ENCODE results near the gene GADD45GIP1.
"Not testable (repeated sequence)": the region's sequence is repeated elsewhere in the genome, so short reads cannot be mapped to it uniquely, and the experiment has no call there.

GRCh38 chr19:12976109-12976508 lies 19.1 kb upstream of the GADD45GIP1 start:
- not testable (repeated sequence) for TF ChIP-seq CTCF (conservative IDR thresholded peaks at IDR 0.05 in 1 of 2, IDR thresholded peaks at IDR 0.05 in 1 of 2; ENCODE audit: low read depth in 1 of 2, low read length in 2 of 2); EZH2 (IDR thresholded peaks at IDR 0.05; ENCODE audit: low read length, missing control alignments)
